ENCODE data around the gene TBX2. TPM values are rescaled to one million over a fixed set of nuclear protein-coding genes. Genes with fewer than 3 reads are reported as not detected.

TBX2 gene
- total RNA-seq, 1 donor from 2014 or later, result not detected

DNA sequence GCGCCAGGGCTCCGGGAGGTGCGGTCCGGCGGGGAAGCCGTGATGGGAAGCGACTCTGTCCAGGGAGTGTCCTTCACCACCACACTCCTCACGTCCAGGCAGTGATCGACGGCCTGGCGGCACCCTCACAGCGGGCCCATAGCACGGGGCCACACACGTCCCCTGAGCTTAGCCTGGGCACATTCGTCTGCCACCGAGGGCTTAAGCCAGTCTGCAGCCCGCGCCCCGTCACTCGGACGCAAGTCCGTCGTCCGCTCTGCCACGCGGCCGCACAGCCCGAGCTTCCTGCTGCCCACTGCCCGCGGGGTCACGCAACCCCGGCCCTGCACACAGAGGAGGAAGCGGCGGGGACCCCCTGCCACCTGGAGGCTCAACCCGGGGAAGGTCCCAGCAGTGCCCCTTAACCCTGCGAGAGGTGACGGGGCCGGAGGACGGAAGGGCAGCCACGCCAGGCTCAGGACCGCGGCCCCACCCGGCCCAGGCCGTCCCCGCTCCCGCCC lies 3.0 kb upstream of the TBX2 start:
- peak overlapping the region; percentile 34 for H2AFZ ChIP-seq (replicated peaks)
- H3K36me3 ChIP-seq, result no peaks in the 10 kb centered on the region
- peaks cover 98% of the 10 kb centered on the region for H3K27me3 ChIP-seq
- H3F3A ChIP-seq (ENCODE audit: low read depth), result peaks cover 34% of the 10 kb centered on the region
- TF ChIP-seq, protein P1, sequence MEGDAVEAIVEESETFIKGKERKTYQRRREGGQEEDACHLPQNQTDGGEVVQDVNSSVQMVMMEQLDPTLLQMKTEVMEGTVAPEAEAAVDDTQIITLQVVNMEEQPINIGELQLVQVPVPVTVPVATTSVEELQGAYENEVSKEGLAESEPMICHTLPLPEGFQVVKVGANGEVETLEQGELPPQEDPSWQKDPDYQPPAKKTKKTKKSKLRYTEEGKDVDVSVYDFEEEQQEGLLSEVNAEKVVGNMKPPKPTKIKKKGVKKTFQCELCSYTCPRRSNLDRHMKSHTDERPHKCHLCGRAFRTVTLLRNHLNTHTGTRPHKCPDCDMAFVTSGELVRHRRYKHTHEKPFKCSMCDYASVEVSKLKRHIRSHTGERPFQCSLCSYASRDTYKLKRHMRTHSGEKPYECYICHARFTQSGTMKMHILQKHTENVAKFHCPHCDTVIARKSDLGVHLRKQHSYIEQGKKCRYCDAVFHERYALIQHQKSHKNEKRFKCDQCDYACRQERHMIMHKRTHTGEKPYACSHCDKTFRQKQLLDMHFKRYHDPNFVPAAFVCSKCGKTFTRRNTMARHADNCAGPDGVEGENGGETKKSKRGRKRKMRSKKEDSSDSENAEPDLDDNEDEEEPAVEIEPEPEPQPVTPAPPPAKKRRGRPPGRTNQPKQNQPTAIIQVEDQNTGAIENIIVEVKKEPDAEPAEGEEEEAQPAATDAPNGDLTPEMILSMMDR (IDR thresholded peaks at IDR 0.05), result no peak
- TF ChIP-seq EZH2phosphoT487 (IDR thresholded peaks at IDR 0.05) (peak; percentile 85), EZH2 (IDR thresholded peaks at IDR 0.05) (peak; percentile 89)
- Mint-ChIP-seq H3K4me1 (peaks cover 18% of the 10 kb centered on the region), H3K36me3 (peaks cover 2% of the 10 kb centered on the region), H3K4me3 (no peak overlapping the region), H3K27ac (no peak overlapping the region), H3K27me3 (ENCODE audit: insufficient read depth, low read depth) (peaks cover 51% of the 10 kb centered on the region), H3K9me3 (peaks cover 2% of the 10 kb centered on the region)
- H3K4me1 ChIP-seq, result peaks cover 25% of the 10 kb centered on the region
- peak overlapping the region; percentile 53 for H3K4me3 ChIP-seq
- no peaks in the 10 kb centered on the region for H3K9me3 ChIP-seq (ENCODE audit: low read depth)
- H4K20me1 ChIP-seq (ENCODE audit: low read depth), result peaks cover 66% of the 10 kb centered on the region
- peak overlapping the region; percentile 89 for H3K4me2 ChIP-seq
- H3K79me2 ChIP-seq (ENCODE audit: low read depth), result no peaks in the 10 kb centered on the region
- no peak overlapping the region for H3K27ac ChIP-seq
- no peak overlapping the region for H3K9ac ChIP-seq
- DNase-seq (ENCODE audit: low spot score), result no peak

GRCh38 chr17:61397086-61397842 lies 2.4 kb upstream of the TBX2 start:
- Histone ChIP-seq H3K4me2 (peak overlapping the region; percentile 89), H3K79me2 (ENCODE audit: low read depth) (no peaks in the 10 kb centered on the region), H3K27ac (no peak overlapping the region), H2AFZ (replicated peaks) (peak overlapping the region; percentile 34), H3K4me1 (peaks cover 25% of the 10 kb centered on the region), H3K27me3 (peaks cover 99% of the 10 kb centered on the region), H3K4me3 (peak overlapping the region; percentile 53), H3K36me3 (no peaks in the 10 kb centered on the region), H3K9me3 (ENCODE audit: low read depth) (no peaks in the 10 kb centered on the region), H3F3A (ENCODE audit: low read depth) (peaks cover 34% of the 10 kb centered on the region), H3K9ac (no peak overlapping the region), H4K20me1 (ENCODE audit: low read depth) (peaks cover 72% of the 10 kb centered on the region)
- Mint-ChIP-seq H3K27me3 (ENCODE audit: insufficient read depth, low read depth) (peaks cover 56% of the 10 kb centered on the region), H3K36me3 (peaks cover 2% of the 10 kb centered on the region), H3K4me3 (peak overlapping the region; percentile 83), H3K9me3 (peaks cover 2% of the 10 kb centered on the region), H3K4me1 (peaks cover 18% of the 10 kb centered on the region), H3K27ac (no peak overlapping the region)
- DNase-seq (ENCODE audit: low spot score), result peak; percentile 82
- TF ChIP-seq EZH2 (IDR thresholded peaks at IDR 0.05), result peak; percentile 19
- TF ChIP-seq, protein P1 (IDR thresholded peaks at IDR 0.05), result peak; percentile 17
- TF ChIP-seq EZH2phosphoT487 (IDR thresholded peaks at IDR 0.05), result no peak

DNA sequence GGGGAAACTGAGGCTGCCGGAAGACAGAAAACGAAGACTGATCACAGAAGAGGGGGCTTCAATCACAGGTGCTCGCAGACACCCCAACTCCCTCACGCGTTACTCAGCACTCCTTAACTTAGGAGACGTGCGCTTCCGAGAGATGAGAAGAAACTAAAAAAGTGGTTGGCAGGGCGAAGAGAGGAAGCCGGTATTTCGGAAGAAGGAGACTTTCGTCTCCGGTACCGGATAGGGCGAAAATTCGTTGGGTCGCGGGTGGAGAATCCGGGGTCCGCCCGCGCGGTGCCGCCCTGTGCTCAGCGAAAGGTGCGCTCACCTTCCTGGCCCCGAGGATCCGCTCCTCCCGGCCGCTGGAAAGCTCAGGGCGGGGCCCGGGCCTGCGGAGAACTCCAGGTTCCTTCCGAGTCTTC lies 917 bp upstream of the TBX2 start:
- H3K4me2 ChIP-seq, result peak overlapping the region; percentile 89
- Mint-ChIP-seq H3K4me3 (peak overlapping the region; percentile 83), H3K36me3 (no peaks in the 10 kb centered on the region), H3K4me1 (peaks cover 26% of the 10 kb centered on the region), H3K9me3 (peaks cover 5% of the 10 kb centered on the region), H3K27ac (peak overlapping the region; percentile 30), H3K27me3 (ENCODE audit: insufficient read depth, low read depth) (peaks cover 65% of the 10 kb centered on the region)
- H3K27me3 ChIP-seq, result peaks cover 100% of the 10 kb centered on the region
- H3K9ac ChIP-seq, result no peak overlapping the region
- no peak overlapping the region for H3K27ac ChIP-seq
- H4K20me1 ChIP-seq (ENCODE audit: low read depth), result peaks cover 87% of the 10 kb centered on the region
- H3K79me2 ChIP-seq (ENCODE audit: low read depth), result no peaks in the 10 kb centered on the region
- H2AFZ ChIP-seq (replicated peaks), result no peak overlapping the region
- H3K4me1 ChIP-seq, result peaks cover 25% of the 10 kb centered on the region
- TF ChIP-seq, protein P1 (IDR thresholded peaks at IDR 0.05), result no peak
- TF ChIP-seq EZH2 (IDR thresholded peaks at IDR 0.05) (no peak), EZH2phosphoT487 (IDR thresholded peaks at IDR 0.05) (no peak)
- H3F3A ChIP-seq (ENCODE audit: low read depth), result peaks cover 34% of the 10 kb centered on the region
- no peaks in the 10 kb centered on the region for H3K36me3 ChIP-seq
- peak; percentile 23 for DNase-seq (ENCODE audit: low spot score)
- peak overlapping the region; percentile 52 for H3K4me3 ChIP-seq
- no peaks in the 10 kb centered on the region for H3K9me3 ChIP-seq (ENCODE audit: low read depth)
